ENCODE data around the gene VMA21. TPM values are rescaled to one million over a fixed set of nuclear protein-coding genes. Genes with fewer than 3 reads are reported as not detected.

The VMA21 gene, protein sequence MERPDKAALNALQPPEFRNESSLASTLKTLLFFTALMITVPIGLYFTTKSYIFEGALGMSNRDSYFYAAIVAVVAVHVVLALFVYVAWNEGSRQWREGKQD
- total RNA-seq = 43.0 and 46.8 TPM in 2 replicates
- 12.6 and 17.1 TPM in 2 replicates for polyA plus RNA-seq

DNA sequence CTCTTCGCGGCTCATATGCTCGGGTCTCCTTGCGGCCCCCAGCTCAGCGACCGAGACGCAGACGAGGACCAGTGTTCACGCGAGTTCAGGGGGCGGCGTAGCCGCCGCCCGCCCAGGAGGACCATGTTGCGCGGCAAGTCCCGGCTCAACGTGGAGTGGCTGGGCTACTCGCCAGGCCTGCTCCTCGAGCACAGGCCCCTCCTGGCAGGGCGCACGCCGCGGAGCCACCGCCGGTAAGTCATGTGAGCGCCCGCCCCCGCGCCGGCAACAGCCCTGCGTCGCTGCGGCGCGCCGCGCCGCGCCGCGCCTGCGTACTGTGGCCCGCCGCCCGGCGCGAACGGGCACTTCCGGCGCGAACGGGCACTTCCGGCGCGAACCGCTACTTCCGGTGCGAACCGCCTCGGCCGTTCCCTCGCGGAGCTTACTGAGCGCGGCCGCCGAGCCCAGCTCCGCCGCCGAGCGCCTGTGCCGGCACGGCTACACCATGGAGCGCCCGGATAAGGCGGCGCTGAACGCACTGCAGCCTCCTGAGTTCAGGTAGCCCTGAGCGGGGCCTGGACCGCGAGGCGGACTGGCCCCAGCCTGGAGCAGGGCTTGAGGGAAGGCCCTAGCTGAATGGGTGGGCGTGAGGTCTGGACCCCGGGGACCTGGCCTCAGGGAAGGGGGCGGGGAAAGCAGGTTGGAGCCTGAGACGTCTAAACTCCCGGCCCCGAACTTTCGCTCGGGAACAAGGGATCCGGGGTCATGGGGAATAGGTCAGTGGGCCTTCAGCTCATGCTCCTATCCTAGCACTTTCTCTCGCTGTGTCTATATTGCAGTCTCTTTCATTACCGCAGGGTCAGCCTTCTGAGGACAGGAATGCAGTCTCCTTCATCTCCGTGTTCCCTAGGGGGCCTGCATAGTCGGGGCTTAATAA lies at the start of gene VMA21:
Gene VMA21, plus strand, starts transcription at position 382 of the 916 bp plus-strand sequence. Its CDS starts 103 bp downstream, at position 485.
- Histone ChIP-seq H3K27me3 (no peaks in the 10 kb centered on the region), H3K36me3 (replicated peaks; ENCODE audit: insufficient read depth, low read depth) (no peaks in the 10 kb centered on the region), H3K9me3 (ENCODE audit: low read depth) (no peaks in the 10 kb centered on the region), H3K27ac (peak within 1 kb of the TSS; percentile 96), H3K9me2 (replicated peaks; ENCODE audit: insufficient read depth) (no peaks in the 10 kb centered on the region), H3K79me2 (peaks cover 50% of the 10 kb centered on the region), H3K4me2 (peak within 1 kb of the TSS; percentile 83), H3K4me1 (ENCODE audit: insufficient read depth) (peaks cover 8% of the 10 kb centered on the region), H2AFZ (peak within 1 kb of the TSS; percentile 88), H4K20me1 (ENCODE audit: insufficient read depth, poor library complexity, severe bottlenecking) (peaks cover under 1% of the 10 kb centered on the region), H3K4me3 (peak within 1 kb of the TSS; percentile 79)
- DNase-seq (ENCODE audit: low spot score) = peak; percentile 92
- WGBS (ENCODE audit: low lambda C conversion rate, missing lambda C conversion rate) = 47% methylated on average over 64 of the region's 97 CpGs
- TF ChIP-seq EZH2phosphoT487 (IDR thresholded peaks at IDR 0.05; ENCODE audit: low read depth, severe bottlenecking, unreplicated experiment) (no peak), EZH2 (IDR thresholded peaks at IDR 0.05; ENCODE audit: borderline replicate concordance) (no peak)
- TF ChIP-seq, protein P1, sequence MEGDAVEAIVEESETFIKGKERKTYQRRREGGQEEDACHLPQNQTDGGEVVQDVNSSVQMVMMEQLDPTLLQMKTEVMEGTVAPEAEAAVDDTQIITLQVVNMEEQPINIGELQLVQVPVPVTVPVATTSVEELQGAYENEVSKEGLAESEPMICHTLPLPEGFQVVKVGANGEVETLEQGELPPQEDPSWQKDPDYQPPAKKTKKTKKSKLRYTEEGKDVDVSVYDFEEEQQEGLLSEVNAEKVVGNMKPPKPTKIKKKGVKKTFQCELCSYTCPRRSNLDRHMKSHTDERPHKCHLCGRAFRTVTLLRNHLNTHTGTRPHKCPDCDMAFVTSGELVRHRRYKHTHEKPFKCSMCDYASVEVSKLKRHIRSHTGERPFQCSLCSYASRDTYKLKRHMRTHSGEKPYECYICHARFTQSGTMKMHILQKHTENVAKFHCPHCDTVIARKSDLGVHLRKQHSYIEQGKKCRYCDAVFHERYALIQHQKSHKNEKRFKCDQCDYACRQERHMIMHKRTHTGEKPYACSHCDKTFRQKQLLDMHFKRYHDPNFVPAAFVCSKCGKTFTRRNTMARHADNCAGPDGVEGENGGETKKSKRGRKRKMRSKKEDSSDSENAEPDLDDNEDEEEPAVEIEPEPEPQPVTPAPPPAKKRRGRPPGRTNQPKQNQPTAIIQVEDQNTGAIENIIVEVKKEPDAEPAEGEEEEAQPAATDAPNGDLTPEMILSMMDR (IDR thresholded peaks at IDR 0.05; ENCODE audit: poor library complexity) = no peak

DNA sequence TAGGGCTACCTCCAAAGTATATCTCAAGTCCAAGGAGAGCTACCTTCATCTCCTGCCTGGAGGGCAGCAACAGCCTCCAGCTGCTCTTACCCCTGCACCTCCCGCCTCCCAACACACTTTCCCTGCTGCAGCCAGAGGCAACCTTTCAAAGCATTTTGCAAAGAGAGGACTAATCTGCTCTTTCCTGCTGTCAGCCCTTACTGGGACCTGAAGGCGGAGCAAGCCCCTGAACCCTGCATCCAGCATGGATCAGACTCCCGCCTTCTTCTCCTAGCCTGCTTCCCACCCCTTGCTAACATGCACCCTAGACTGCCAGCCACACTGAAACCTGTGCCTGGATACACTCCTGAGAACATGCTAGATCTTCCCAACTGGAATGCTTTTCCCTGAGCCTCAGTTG lies 37.7 kb upstream of the VMA21 start:
- H3K9me2 ChIP-seq (replicated peaks; ENCODE audit: insufficient read depth) = no peaks in the 10 kb centered on the region
- H3K36me3 ChIP-seq (replicated peaks; ENCODE audit: insufficient read depth, low read depth) = no peaks in the 10 kb centered on the region
- 66% methylated on average over 3 of the region's 3 CpGs for WGBS (ENCODE audit: low lambda C conversion rate, missing lambda C conversion rate)
- peaks cover 6% of the 10 kb centered on the region for H3K27me3 ChIP-seq
- H3K4me1 ChIP-seq (ENCODE audit: insufficient read depth) = no peaks in the 10 kb centered on the region
- H3K9me3 ChIP-seq (ENCODE audit: low read depth) = no peaks in the 10 kb centered on the region
- TF ChIP-seq EZH2 (IDR thresholded peaks at IDR 0.05; ENCODE audit: borderline replicate concordance) (no peak), EZH2phosphoT487 (IDR thresholded peaks at IDR 0.05; ENCODE audit: low read depth, severe bottlenecking, unreplicated experiment) (no peak)
- TF ChIP-seq, protein P1 (IDR thresholded peaks at IDR 0.05; ENCODE audit: poor library complexity) = no peak
- no peak overlapping the region for H3K27ac ChIP-seq
- H3K4me2 ChIP-seq = no peak overlapping the region
- H3K4me3 ChIP-seq = no peak overlapping the region
- no peaks in the 10 kb centered on the region for H3K79me2 ChIP-seq
- no peak for DNase-seq (ENCODE audit: low spot score)
- H4K20me1 ChIP-seq (ENCODE audit: insufficient read depth, poor library complexity, severe bottlenecking) = no peaks in the 10 kb centered on the region
- no peak overlapping the region for H2AFZ ChIP-seq

DNA sequence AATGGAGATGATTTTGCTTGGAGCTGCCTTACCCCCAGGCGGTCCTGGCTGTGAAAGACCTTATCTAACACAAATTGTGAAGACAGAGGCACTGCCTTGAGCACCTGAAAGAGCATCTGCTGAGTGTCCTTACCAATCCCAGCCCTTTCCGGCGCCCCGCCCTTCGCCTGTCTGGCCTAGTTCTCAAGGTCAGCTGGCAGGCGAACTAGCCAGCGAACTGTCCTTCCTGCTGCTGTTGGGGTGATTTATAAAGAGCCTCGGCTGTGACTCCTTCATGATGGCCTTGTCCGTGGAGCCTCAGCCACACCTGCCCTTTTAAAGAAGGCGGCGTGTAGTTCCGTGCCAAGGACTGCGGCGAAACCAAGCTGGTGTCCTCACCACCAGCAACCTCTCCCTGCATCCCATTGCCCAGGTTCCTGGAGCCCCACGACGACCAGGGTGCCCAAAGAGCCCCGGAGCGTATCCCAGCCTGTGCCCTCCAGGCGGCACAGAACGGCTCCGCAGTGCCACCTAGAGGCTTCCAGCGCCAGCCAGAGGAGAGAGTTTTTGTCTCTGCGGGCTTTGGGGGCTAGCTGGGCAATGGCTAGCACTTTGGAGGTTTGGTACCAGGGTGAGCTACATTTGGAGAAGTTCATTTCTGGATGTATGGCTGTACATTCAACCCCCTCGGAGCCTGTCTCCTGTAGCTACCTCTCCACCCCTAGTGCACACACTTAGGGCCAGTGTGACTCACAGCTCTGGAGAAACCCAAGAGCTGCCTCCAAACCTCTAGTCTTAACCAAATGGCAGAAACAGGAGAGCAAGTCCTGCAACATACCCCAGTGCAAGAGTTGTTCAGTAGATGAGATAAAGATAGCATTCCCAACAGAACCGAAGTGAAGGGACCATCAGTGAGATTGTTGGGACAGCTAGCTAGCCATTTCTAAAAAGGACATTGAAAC lies 36.8 kb upstream of the VMA21 start:
- DNase-seq (ENCODE audit: low spot score) = peak; percentile 40
- Histone ChIP-seq H3K4me3 (no peak overlapping the region), H3K27ac (no peak overlapping the region), H3K9me3 (ENCODE audit: low read depth) (no peaks in the 10 kb centered on the region), H3K36me3 (replicated peaks; ENCODE audit: insufficient read depth, low read depth) (no peaks in the 10 kb centered on the region), H3K4me2 (peak overlapping the region; percentile 73), H3K4me1 (ENCODE audit: insufficient read depth) (no peaks in the 10 kb centered on the region), H3K9me2 (replicated peaks; ENCODE audit: insufficient read depth) (no peaks in the 10 kb centered on the region), H4K20me1 (ENCODE audit: insufficient read depth, poor library complexity, severe bottlenecking) (no peaks in the 10 kb centered on the region), H3K79me2 (no peaks in the 10 kb centered on the region), H2AFZ (no peak overlapping the region), H3K27me3 (peaks cover 6% of the 10 kb centered on the region)
- WGBS (ENCODE audit: low lambda C conversion rate, missing lambda C conversion rate) = 30% methylated on average over 24 of the region's 25 CpGs
- TF ChIP-seq EZH2phosphoT487 (IDR thresholded peaks at IDR 0.05; ENCODE audit: low read depth, severe bottlenecking, unreplicated experiment) = no peak
- TF ChIP-seq, protein P1 (IDR thresholded peaks at IDR 0.05; ENCODE audit: poor library complexity) = peak; percentile 49

Data from hepatocyte (in vitro differentiated cells).